GM12873 (cell line): ENCODE results near the gene INSC.

Source experiments
- CTCF ChIP-seq: IDR thresholded peaks from 2 replicates; pipeline ENCODE4 v1.5.1; 2012; ENCODE audit warnings: low read depth, mild to moderate bottlenecking, moderate library complexity, low read length, control low read depth; ENCODE audit not compliant: insufficient read depth; ENCODE audit errors: missing control alignments

INSC gene

GRCh38 chr11:15175831-15176230 lies 61.1 kb downstream of the INSC start:
- TF ChIP-seq CTCF, result no peak

GRCh38 chr11:15176646-15177163 lies 62.0 kb downstream of the INSC start:
- no peak for TF ChIP-seq CTCF

GRCh38 chr11:15177491-15177890 lies 62.8 kb downstream of the INSC start:
- TF ChIP-seq CTCF, result no peak

GRCh38 chr11:15178214-15178613 lies 63.5 kb downstream of the INSC start:
- no peak for TF ChIP-seq CTCF

- TF ChIP-seq CTCF, result no peak
Measured at GRCh38 chr11:15179167-15179566, 64.4 kb downstream of the INSC start.

- TF ChIP-seq CTCF, result no peak
Measured at GRCh38 chr11:15180212-15180792, 65.6 kb downstream of the INSC start.

GRCh38 chr11:15182372-15182771 lies 67.6 kb downstream of the INSC start:
- TF ChIP-seq CTCF, result no peak
